Central memory CD4-positive, alpha-beta T cell (primary cell): ENCODE data around the gene CD58.
"Not testable (repeated sequence)": the region's sequence is repeated elsewhere in the genome, so short reads cannot be mapped to it uniquely, and the experiment has no call there.

Source experiments
- DNase-seq: peaks from one replicate; pipeline ENCODE4 v3.0.0; 2022

Gene CD58

GRCh38 chr1:116569776-116570357 is 959 bp downstream of the CD58 start:
- DNase-seq, result peak; percentile 64

GRCh38 chr1:116569381-116569670 is 1.5 kb downstream of the CD58 start:
- DNase-seq, result no peak

GRCh38 chr1:116568662-116569380 is 2.0 kb downstream of the CD58 start:
- no peak for DNase-seq

- no peak for DNase-seq
Observed at GRCh38 chr1:116567790-116568661, 2.8 kb downstream of the CD58 start.

- no peak for DNase-seq
Observed at GRCh38 chr1:116565222-116565621, 5.6 kb downstream of the CD58 start.

GRCh38 chr1:116564426-116564825 is 6.4 kb downstream of the CD58 start:
- no peak for DNase-seq

GRCh38 chr1:116562465-116562864 is 8.4 kb downstream of the CD58 start:
- DNase-seq, result not testable (repeated sequence)

- DNase-seq, result no peak
Observed at GRCh38 chr1:116561563-116561962, 9.3 kb downstream of the CD58 start.

GRCh38 chr1:116560704-116561490 is 9.9 kb downstream of the CD58 start:
- DNase-seq, result no peak

- DNase-seq, result no peak
Observed at GRCh38 chr1:116559304-116559761, 11.5 kb downstream of the CD58 start.

- DNase-seq, result no peak
Observed at GRCh38 chr1:116558571-116558970, 12.3 kb downstream of the CD58 start.

GRCh38 chr1:116558140-116558549 is 12.7 kb downstream of the CD58 start:
- no peak for DNase-seq

- DNase-seq, result no peak
Observed at GRCh38 chr1:116557323-116557878, 13.4 kb downstream of the CD58 start.

GRCh38 chr1:116556289-116557006 is 14.4 kb downstream of the CD58 start:
- DNase-seq, result peak; percentile 77

- no peak for DNase-seq
Observed at GRCh38 chr1:116554924-116555323, 15.9 kb downstream of the CD58 start.

- DNase-seq, result no peak
Observed at GRCh38 chr1:116553386-116554115, 17.3 kb downstream of the CD58 start.

- DNase-seq, result no peak
Observed at GRCh38 chr1:116546354-116546977, 24.4 kb downstream of the CD58 start.

GRCh38 chr1:116545359-116545705 is 25.5 kb downstream of the CD58 start:
- DNase-seq, result no peak

- no peak for DNase-seq
Observed at GRCh38 chr1:116544588-116545358, 26.1 kb downstream of the CD58 start.

- no peak for DNase-seq
Observed at GRCh38 chr1:116540088-116540487, 30.7 kb downstream of the CD58 start.
